ENCODE measurements around the gene CDH13. TPM values are rescaled to one million over a fixed set of nuclear protein-coding genes. Genes with fewer than 3 reads are reported as not detected.

The CDH13 gene
- total and polyA plus RNA-seq, 5 donors, result 20.7 to 123 (median 93.6) TPM

DNA sequence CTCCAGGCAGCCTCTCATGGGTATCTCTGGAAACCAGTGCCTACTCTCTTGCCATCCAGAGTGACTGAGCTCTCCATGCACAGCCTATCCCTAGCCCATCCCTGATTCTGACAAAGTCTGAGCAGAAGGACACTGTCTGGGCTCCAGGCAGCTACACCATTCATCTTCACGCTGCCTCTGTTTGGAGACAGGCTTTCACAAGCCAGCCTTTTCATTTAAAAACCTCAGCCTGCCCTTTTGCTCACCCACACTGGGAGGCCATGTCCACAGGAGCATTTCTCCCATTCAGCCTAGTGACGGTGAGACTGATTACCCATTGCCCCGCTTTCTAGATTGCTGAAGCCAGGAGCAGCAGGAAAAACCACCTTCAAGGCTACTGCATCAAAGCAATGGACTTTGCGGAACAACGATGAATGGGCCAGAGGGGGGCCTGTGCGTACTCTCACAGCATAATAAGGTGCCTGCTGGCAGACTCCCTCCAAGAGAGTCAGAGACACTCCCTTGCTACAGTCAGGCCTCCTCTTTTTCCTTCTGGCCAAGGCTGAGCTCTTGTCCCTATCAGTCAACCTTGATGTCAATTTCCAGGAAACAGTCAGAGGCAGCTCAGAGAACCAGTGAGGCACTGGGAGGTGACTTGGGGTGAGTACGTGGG lies 24.7 kb upstream of the CDH13 start:
- DNase-seq, result no peak
- intact Hi-C loops (cut with DNase I), result no loop called here

DNA sequence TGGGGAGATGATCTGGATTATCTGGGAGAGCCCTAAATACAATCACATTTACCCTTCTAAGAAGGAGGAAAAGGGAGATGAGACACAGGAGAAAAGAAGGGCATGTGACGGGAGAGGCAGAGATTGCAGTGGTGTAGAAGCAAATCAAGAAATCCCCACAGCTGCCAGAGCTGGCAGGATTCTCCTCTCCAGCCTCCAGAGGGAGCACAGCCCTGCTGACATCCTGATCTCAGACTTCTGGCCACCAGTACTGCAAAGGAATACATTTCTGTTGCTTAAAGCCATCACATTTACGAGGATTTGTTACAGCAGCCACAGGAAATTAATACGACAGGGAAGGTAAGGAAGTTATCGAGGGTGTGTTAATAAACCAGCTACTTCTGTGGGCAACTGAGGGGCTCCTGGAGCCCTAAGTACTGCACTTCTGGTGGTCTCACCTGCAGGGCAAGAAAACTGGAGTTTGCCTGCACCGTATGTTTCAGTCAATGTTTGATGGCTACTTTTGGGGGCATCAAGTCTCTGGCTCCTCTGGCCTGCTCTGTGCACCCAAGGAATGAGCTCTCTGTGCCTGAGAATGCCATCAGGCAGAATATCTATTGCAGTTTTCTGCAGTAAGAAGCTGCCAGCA lies 22.9 kb upstream of the CDH13 start:
- peak; percentile 47 to 74 (median 72) for DNase-seq
- Histone ChIP-seq H3K4me3 (ENCODE audit: low read length) (no peak overlapping the region), H3K9me3 (ENCODE audit: control insufficient read depth, low read length) (no peaks in the 10 kb centered on the region), H3K27me3 (ENCODE audit: control insufficient read depth, insufficient read depth) (no peaks in the 10 kb centered on the region), H3K27ac (ENCODE audit: low read length) (no peak overlapping the region), H3K4me1 (ENCODE audit: control insufficient read depth, insufficient read depth, low read length) (no peaks in the 10 kb centered on the region)
- WGBS, result 19% methylated on average over 5 of the region's 5 CpGs
- intact Hi-C loops (cut with DNase I), result no loop called here
- ATAC-seq, result peak; percentile 86 to 88

More for the DNA sequence above, 24.7 kb upstream of the CDH13 start:
- Histone ChIP-seq H3K27ac (ENCODE audit: low read length) (no peak overlapping the region), H3K9me3 (ENCODE audit: control insufficient read depth, low read length) (no peaks in the 10 kb centered on the region), H3K4me3 (ENCODE audit: low read length) (no peak overlapping the region), H3K4me1 (ENCODE audit: control insufficient read depth, insufficient read depth, low read length) (no peaks in the 10 kb centered on the region), H3K27me3 (ENCODE audit: control insufficient read depth, insufficient read depth) (no peaks in the 10 kb centered on the region)
- WGBS, result 74% methylated on average over 7 of the region's 7 CpGs
- ATAC-seq, result no peak

DNA sequence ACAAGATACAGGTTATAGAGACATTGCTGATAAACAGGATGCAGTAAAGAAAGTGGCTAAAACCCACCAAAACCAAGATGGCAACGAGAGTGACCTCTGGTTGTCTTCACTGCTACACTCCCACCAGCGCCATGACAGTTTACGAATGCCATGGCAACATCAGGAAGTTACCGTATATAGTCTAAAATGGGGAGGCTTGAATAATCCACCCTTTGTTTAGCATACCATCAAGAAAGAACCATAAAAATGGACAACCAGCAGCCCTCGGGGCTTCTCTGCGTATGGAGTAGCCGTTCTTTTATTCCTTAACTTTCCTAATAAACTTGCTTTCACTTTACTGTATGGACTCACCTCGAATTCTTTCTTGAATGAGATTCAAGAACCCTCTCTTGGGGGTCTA lies 21.7 kb upstream of the CDH13 start:
- Histone ChIP-seq H3K27ac (ENCODE audit: low read length) (no peak overlapping the region), H3K27me3 (ENCODE audit: control insufficient read depth, insufficient read depth) (no peaks in the 10 kb centered on the region), H3K4me3 (ENCODE audit: low read length) (no peak overlapping the region), H3K9me3 (ENCODE audit: control insufficient read depth, low read length) (no peaks in the 10 kb centered on the region), H3K4me1 (ENCODE audit: control insufficient read depth, insufficient read depth, low read length) (no peaks in the 10 kb centered on the region)
- 92% methylated on average over 8 of the region's 8 CpGs for WGBS
- ATAC-seq, result no peak
- intact Hi-C loops (cut with DNase I), result no loop called here
- no peak for DNase-seq

DNA sequence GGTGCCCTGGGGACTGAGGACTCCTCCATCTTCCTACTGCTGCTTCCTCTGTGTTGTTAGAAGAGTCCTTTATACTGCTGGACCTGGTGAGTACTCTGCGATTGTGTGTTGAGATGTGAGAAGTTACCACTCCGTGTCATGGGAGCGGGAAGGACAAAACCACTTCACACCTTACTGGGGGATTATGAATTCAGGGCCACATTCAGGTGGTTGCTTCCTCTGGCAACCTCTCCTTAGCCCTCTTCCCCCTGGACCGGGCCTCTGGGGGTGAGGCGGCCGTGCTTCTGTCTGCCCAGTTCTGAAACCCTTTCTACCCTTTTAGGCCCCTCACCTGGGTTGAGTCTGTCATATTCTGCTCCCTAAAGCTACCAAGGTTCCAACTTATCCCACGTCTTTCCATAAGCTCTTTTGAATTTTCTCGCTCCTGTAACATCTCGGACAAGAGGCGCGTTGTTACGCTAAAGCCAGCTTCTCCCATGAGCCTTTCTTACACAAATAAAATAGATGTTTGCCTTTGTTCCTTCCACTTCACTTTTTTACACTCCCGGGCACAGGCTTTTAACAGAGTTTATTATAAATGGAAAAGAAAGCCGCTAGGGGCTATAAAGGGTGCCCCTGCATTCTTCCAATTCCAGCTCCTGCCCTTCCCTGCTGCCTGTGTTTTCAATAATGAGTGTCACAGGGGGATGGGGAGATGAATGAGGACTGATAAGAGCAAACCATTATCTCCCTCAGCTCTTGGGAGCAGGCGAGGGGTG lies 20.7 kb upstream of the CDH13 start:
- DNase-seq (no peak), ATAC-seq (no peak)
- WGBS, result 69% methylated on average over 15 of the region's 15 CpGs
- intact Hi-C loops (cut with DNase I), result no loop called here
- no peak overlapping the region for H3K27ac ChIP-seq (ENCODE audit: low read length)
- H3K4me1 ChIP-seq (ENCODE audit: control insufficient read depth, insufficient read depth, low read length), result no peaks in the 10 kb centered on the region
- H3K27me3 ChIP-seq (ENCODE audit: control insufficient read depth, insufficient read depth), result no peaks in the 10 kb centered on the region
- no peaks in the 10 kb centered on the region for H3K9me3 ChIP-seq (ENCODE audit: control insufficient read depth, low read length)
- no peak overlapping the region for H3K4me3 ChIP-seq (ENCODE audit: low read length)

DNA sequence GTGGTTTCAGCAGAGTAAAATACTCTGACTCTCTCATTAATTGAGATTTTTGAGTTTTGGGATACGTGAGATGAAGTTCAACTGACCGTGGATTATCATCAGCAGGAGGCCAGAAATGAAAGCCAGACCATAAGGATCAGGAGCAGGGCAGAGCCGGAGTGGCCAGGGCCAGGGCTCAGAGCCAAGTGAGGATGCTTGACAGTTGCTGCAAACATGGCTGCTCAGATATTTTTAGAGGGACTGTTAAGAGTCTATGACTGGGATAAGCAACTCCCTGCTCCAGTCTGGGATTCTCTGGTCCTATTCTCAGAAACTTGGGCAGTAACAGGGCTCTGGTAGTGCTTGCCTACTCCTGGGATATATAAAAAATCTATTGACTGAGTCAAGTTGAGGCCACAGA lies 17.6 kb upstream of the CDH13 start:
- Histone ChIP-seq H3K27ac (ENCODE audit: low read length) (peak overlapping the region; percentile 44), H3K4me1 (ENCODE audit: control insufficient read depth, insufficient read depth, low read length) (no peaks in the 10 kb centered on the region), H3K4me3 (ENCODE audit: low read length) (no peak overlapping the region), H3K27me3 (ENCODE audit: control insufficient read depth, insufficient read depth) (no peaks in the 10 kb centered on the region), H3K9me3 (ENCODE audit: control insufficient read depth, low read length) (no peaks in the 10 kb centered on the region)
- WGBS, result 44% methylated on average over 3 of the region's 3 CpGs
- DNase-seq (peak; percentile 36 to 80 (median 66)), ATAC-seq (peak; percentile 80 to 87)
- intact Hi-C loops (cut with DNase I), result no loop called here

DNA sequence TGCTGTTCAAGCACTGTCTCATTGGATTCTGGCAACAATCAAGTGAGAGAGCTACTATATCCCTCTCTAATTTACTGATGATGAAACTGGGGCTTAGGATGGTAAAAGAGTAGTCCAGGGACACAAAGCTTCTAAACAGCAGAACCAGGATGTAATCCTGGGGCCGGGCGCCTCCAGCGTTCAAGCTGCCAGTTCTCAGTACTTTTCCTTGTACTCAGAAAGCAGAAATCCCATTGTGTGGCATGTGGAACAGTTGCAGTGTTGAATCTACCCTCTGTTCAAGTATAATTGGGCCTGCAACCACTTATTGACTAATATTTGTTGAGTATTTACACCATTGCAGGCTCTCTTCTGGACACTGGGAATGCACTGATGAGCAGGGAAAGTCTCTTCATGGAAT lies 14.5 kb upstream of the CDH13 start:
- H3K27ac ChIP-seq (ENCODE audit: low read length), result no peak overlapping the region
- intact Hi-C loops (cut with DNase I), result no loop called here
- no peaks in the 10 kb centered on the region for H3K27me3 ChIP-seq (ENCODE audit: control insufficient read depth, insufficient read depth)
- H3K9me3 ChIP-seq (ENCODE audit: control insufficient read depth, low read length), result no peaks in the 10 kb centered on the region
- ATAC-seq (no peak), DNase-seq (no peak)
- H3K4me3 ChIP-seq (ENCODE audit: low read length), result no peak overlapping the region
- no peaks in the 10 kb centered on the region for H3K4me1 ChIP-seq (ENCODE audit: control insufficient read depth, insufficient read depth, low read length)
- WGBS, result 75% methylated on average over 3 of the region's 3 CpGs

DNA sequence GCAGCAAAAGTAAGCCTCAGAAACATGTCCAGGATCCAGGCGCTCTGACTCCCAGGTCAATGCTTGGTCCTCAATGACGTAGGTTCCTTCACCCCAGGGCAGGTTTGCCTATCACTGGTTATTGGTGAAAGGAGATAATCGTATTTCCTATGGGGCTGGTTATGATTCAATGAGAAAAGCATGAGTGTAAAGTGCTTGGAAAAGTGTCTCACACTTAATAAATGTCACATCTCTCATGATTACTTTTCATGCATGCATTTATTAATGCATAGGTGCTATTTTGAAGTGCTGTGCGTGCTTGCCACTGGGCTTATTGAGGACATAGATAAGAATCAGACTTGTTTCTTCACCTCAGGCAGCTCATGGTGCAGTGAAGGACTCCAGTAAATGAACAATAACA lies 10.4 kb upstream of the CDH13 start:
- WGBS, result 87% methylated on average over 4 of the region's 4 CpGs
- H3K9me3 ChIP-seq (ENCODE audit: control insufficient read depth, low read length), result no peaks in the 10 kb centered on the region
- no peak overlapping the region for H3K4me3 ChIP-seq (ENCODE audit: low read length)
- H3K4me1 ChIP-seq (ENCODE audit: control insufficient read depth, insufficient read depth, low read length), result no peaks in the 10 kb centered on the region
- H3K27ac ChIP-seq (ENCODE audit: low read length), result no peak overlapping the region
- intact Hi-C loops (cut with DNase I), result no loop called here
- no peaks in the 10 kb centered on the region for H3K27me3 ChIP-seq (ENCODE audit: control insufficient read depth, insufficient read depth)
- no peak for DNase-seq
- no peak for ATAC-seq

DNA sequence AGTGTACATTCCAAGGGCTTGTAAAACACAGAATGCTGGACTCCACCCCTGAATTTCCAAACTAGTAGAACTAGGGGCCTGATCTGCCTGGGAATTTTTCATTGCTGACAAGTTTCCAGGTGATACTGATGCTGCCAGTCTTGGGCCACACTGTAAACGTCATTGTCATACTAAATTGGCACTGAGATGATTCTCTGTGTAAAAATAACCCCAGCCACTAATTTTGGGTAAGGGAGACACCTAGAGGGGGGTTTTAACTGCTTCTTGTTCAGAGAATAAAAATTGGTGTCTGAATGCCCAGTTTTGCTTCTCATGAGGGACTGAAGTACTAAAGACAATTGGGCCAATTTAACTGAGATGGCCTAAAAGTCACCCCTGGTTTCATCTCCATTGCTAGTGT lies 5.0 kb upstream of the CDH13 start:
- peak in 1 of 2 donors; percentile 12 for ATAC-seq
- intact Hi-C loops (cut with DNase I), result loop anchor here in 1 of 4 donors (10.0 kb wide), 1 partner anchor 823 kb away; no protein-coding TSS in a partner anchor
- 5% methylated on average over 1 of the region's 1 CpG for WGBS

DNA sequence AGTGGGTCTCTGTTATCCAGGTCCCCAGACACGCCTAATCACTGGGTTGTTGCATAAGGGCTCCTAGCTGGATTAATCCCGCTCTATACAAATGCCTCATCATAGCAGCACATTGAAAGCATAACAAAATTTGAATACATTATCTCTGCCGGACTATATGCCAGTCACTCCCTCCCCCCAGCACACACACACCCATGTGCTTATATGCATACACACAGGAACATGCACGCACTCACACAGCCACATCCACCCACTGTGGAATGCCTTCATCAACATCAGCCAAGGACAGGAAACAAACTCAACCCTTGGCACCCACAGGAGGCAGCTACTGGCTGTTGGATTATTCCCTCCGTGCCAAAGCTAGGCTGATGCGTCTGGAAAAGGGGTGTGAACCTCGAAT lies 3.5 kb upstream of the CDH13 start:
- DNase-seq, result no peak
- H3K4me3 ChIP-seq (ENCODE audit: low read length), result no peak overlapping the region
- H3K4me1 ChIP-seq (ENCODE audit: control insufficient read depth, insufficient read depth, low read length), result peaks cover 2% of the 10 kb centered on the region
- no peaks in the 10 kb centered on the region for H3K27me3 ChIP-seq (ENCODE audit: control insufficient read depth, insufficient read depth)
- H3K27ac ChIP-seq (ENCODE audit: low read length), result no peak overlapping the region
- 67% methylated on average over 7 of the region's 7 CpGs for WGBS
- intact Hi-C loops (cut with DNase I), result loop anchor here in 1 of 4 donors (10.0 kb wide), 1 partner anchor 822 kb away; no protein-coding TSS in a partner anchor
- no peaks in the 10 kb centered on the region for H3K9me3 ChIP-seq (ENCODE audit: control insufficient read depth, low read length)
- ATAC-seq, result no peak

More for the DNA sequence above, 5.0 kb upstream of the CDH13 start:
- no peaks in the 10 kb centered on the region for H3K4me1 ChIP-seq (ENCODE audit: control insufficient read depth, insufficient read depth, low read length)
- H3K27ac ChIP-seq (ENCODE audit: low read length), result no peak overlapping the region
- no peaks in the 10 kb centered on the region for H3K9me3 ChIP-seq (ENCODE audit: control insufficient read depth, low read length)
- DNase-seq, result no peak
- H3K4me3 ChIP-seq (ENCODE audit: low read length), result no peak overlapping the region
- H3K27me3 ChIP-seq (ENCODE audit: control insufficient read depth, insufficient read depth), result no peaks in the 10 kb centered on the region

DNA sequence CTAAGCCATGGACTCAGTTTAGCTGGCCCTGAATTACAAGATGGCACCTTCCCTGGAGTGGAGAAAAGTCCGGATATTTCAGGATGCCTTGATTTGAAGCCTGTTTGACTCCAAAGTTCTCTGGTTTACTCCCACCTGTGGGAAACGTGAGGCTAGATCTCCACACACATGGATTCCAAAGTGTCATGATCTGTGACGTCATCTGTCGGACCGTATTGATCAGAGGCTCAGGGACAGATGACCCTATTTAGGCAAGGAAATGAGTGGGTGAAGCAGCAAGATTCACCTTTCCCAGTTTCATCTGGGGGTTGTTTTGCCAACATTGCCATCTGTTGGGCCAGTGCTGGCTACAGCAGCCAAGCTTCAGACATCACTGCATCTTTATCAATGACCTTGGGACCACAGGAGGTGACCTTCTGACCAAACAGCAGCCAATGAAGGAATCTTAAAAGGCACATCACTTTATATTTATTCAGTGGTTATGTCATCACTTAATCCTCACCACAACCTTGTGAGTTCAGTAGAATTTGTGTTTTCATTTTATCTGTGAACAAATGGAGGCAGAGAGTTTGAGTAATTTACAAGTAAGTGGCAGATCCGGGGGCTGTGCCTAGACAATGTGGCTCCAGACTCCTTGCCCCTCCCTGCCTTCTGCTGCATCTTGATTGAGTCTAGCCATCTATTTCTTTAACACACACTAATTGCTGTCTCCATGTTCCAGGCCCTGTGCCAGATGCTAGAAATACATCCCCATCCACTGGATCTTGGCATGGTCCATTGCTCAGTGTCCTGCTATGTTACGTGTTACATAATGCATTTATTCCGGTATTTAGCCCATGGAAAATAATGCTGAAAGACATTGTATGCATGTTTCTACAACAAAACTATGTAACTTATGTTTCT lies 1.5 kb upstream of the CDH13 start:
- Histone ChIP-seq H3K9me3 (ENCODE audit: control insufficient read depth, low read length) (no peaks in the 10 kb centered on the region), H3K27me3 (ENCODE audit: control insufficient read depth, insufficient read depth) (no peaks in the 10 kb centered on the region), H3K27ac (ENCODE audit: low read length) (no peak overlapping the region), H3K4me3 (ENCODE audit: low read length) (no peak overlapping the region), H3K4me1 (ENCODE audit: control insufficient read depth, insufficient read depth, low read length) (peaks cover 14% of the 10 kb centered on the region)
- 76% methylated on average over 8 of the region's 8 CpGs for WGBS
- intact Hi-C loops (cut with DNase I), result loop anchor here in 1 of 4 donors (10.0 kb wide), 1 partner anchor 819 kb away; no protein-coding TSS in a partner anchor
- DNase-seq (peak in 1 of 3 donors; percentile 57), ATAC-seq (peak in 1 of 2 donors; percentile 15)
